Activated CD8-positive, alpha-beta memory T cell treated with anti-CD3 and anti-CD28 coated beads, Interleukin-2, amount 50 U/mL, for 1 hour (primary cell): ENCODE measurements around the gene OTP.

Experiments
- DNase-seq: peaks from one replicate; pipeline ENCODE4 v3.0.0-alpha.2; 2020; ENCODE audit errors: extremely low read depth

OTP gene

GRCh38 chr5:77640589-77641396 lies 2.3 kb upstream of the OTP start:
- no peak for DNase-seq

- no peak for DNase-seq
Observed at GRCh38 chr5:77638763-77639671, 504 bp upstream of the OTP start.

- DNase-seq = no peak
Observed at GRCh38 chr5:77637170-77637997, 1.1 kb downstream of the OTP start.

- DNase-seq = no peak
Observed at GRCh38 chr5:77636641-77637169, 1.8 kb downstream of the OTP start.

- DNase-seq = no peak
Observed at GRCh38 chr5:77635917-77636640, 2.4 kb downstream of the OTP start.

GRCh38 chr5:77635067-77635916 lies 3.2 kb downstream of the OTP start:
- no peak for DNase-seq

- no peak for DNase-seq
Observed at GRCh38 chr5:77633709-77634108, 4.8 kb downstream of the OTP start.

GRCh38 chr5:77633207-77633675 lies 5.3 kb downstream of the OTP start:
- DNase-seq = no peak

GRCh38 chr5:77632526-77633206 lies 5.8 kb downstream of the OTP start:
- no peak for DNase-seq

GRCh38 chr5:77630114-77630680 lies 8.3 kb downstream of the OTP start:
- DNase-seq = no peak

GRCh38 chr5:77629509-77630113 lies 8.9 kb downstream of the OTP start:
- no peak for DNase-seq

- DNase-seq = no peak
Observed at GRCh38 chr5:77628840-77629508, 9.5 kb downstream of the OTP start.

- DNase-seq = no peak
Observed at GRCh38 chr5:77627869-77628674, 10.4 kb downstream of the OTP start.

GRCh38 chr5:77623203-77623740 lies 15.2 kb downstream of the OTP start:
- no peak for DNase-seq

- no peak for DNase-seq
Observed at GRCh38 chr5:77621440-77621839, 17.1 kb downstream of the OTP start.

GRCh38 chr5:77620405-77620804 lies 18.1 kb downstream of the OTP start:
- no peak for DNase-seq

GRCh38 chr5:77616920-77617319 lies 21.6 kb downstream of the OTP start:
- DNase-seq = no peak
